Measurements from ENCODE around the gene RHBDL1. TPM values are rescaled to one million over a fixed set of nuclear protein-coding genes. Genes with fewer than 3 reads are reported as not detected.

The RHBDL1 gene
- total and polyA plus RNA-seq, 9 of the 15 experiments (the other 6 are each of a cell fraction or from before 2014, with no cell fraction given), result 0.03 to 5.6 (median 1.3) TPM; not detected in 1

DNA sequence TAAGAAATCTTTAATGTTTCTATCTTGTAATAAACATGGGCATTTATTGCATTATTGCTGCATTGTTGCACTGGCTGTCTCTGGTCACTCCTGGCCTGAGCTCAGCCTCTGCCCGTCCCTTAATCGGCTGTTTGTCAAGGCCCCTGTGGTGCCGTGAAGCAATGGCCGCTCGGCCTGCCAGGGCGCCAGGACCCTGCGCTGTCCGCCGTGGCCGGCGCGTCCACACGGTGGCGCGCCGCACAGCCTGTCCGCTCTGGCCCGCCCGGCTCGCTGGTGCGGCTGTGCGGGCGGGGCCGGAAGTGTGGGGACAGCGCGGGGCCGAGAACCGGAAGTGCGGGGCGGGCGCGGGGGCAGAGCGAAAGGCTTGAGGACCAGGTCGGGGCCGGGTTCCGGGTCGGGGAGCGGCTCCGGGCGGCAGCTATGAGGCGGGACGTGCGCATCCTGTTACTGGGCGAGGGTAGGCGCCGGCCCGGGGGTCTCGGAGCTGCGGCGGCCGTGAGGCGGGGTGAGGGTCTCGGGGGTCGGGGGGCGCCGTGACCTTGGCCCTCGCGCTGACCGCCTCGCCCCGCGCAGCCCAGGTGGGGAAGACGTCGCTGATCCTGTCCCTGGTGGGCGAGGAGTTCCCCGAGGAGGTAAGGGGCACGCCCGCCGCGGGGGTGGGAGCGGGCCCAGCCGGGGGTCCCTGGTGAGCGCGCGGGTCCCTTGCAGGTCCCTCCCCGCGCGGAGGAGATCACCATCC, 7.5 kb upstream of the RHBDL1 start, which contains the start of gene RHOT2 (continued):
- TF ChIP-seq RERE (CRISPR knock-in tag; IDR thresholded peaks at IDR 0.05; ENCODE audit: borderline replicate concordance) (no peak), GABPB1 (CRISPR knock-in tag; IDR thresholded peaks at IDR 0.05) (peak; percentile 96), NBN (IDR thresholded peaks at IDR 0.05; ENCODE audit: low read depth) (no peak), ZNF639 (CRISPR knock-in tag; conservative IDR thresholded peaks at IDR 0.05 in 1 of 2, IDR thresholded peaks at IDR 0.05 in 1 of 2) (peak in 1 of 2 experiments; percentile 96; a peak in 2 of 4 replicates), CREB3L1 (IDR thresholded peaks at IDR 0.05; ENCODE audit: borderline replicate concordance, low read depth) (peak; percentile 92; the same call in 1 of the 2 replicates), SMARCC2 (IDR thresholded peaks at IDR 0.05; ENCODE audit: low read depth) (no peak), SRSF1 (IDR thresholded peaks at IDR 0.05; ENCODE audit: low read depth, low read length) (no peak), ESRRB (CRISPR knock-in tag; IDR thresholded peaks at IDR 0.05; ENCODE audit: borderline replicate concordance) (no peak), CAMTA2 (CRISPR knock-in tag; conservative IDR thresholded peaks at IDR 0.05) (no peak), SOX6 (IDR thresholded peaks at IDR 0.05) (peak; percentile 79), BDP1 (IDR thresholded peaks at IDR 0.05; ENCODE audit: insufficient read depth, insufficient read length) (no peak), ZNF707 (CRISPR knock-in tag; conservative IDR thresholded peaks at IDR 0.05) (no peak), ZNF583 (CRISPR knock-in tag; IDR thresholded peaks at IDR 0.05) (no peak), SRSF7 (optimal IDR thresholded peaks at IDR 0.05; ENCODE audit: low read depth, low read length) (no peak), THAP12 (CRISPR knock-in tag; IDR thresholded peaks at IDR 0.05) (peak; percentile 98), MYC (IDR thresholded peaks at IDR 0.05; ENCODE audit: low read depth, low read length) (peak; percentile 88), MYC (CRISPR knock-in tag; IDR thresholded peaks at IDR 0.05; ENCODE audit: borderline replicate concordance, low read depth) (no peak)

Measured in K562 (cell line).